HCT116 (cell line): Measurements from ENCODE around the gene UBA6. TPM values are rescaled to one million over a fixed set of nuclear protein-coding genes. Genes with fewer than 3 reads are reported as not detected.

Experiments
- ATAC-seq: fragments of 200-7000 bp; cut with Tn5 transposase; 2 replicates; pipeline ENCODE4 v1.9.1; 2020; ENCODE audit warnings: mild to moderate bottlenecking, moderate library complexity
- BruUV-seq: library from RNA; stranded (reverse); fragments of 400-500 nt; replicated peaks from 2 replicates; lab custom pipeline; 2021; lab: Mats Ljungman, UMichigan
- CTCF ChIA-PET: fragments of 300-600 bp; sonication (Branson Sonifier 250); formaldehyde crosslinking; loops from one replicate; lab custom pipeline; 2021; ENCODE audit warnings: antibody characterized with exemption; lab: Charles Lee
- POLR2A ChIA-PET: fragments of 300-600, 350-600 bp; sonication (Branson Sonifier 250); formaldehyde crosslinking; loops from one replicate; lab custom pipeline; 2021; ENCODE audit warnings: antibody characterized with exemption; lab: Charles Lee
- RAD21 ChIA-PET, 2 experiments: fragments of 300-600 bp; sonication (Branson Sonifier 250); formaldehyde crosslinking; loops; one replicate each; lab custom pipeline; 2023; ENCODE audit warnings: low total read pairs in 2 of 2; ENCODE audit not compliant: uncharacterized antibody in 2 of 2, unreplicated experiment in 2 of 2, low non-redundant PET in 1 of 2; lab: Charles Lee
- DNase-seq: peaks from one replicate; pipeline ENCODE4 v3.0.0-alpha.2; 2010; ENCODE audit warnings: low read depth, low spot score
- H2AFZ ChIP-seq: fragments of 200-600 bp; shearing (Covaris generic), sonication (generic); 2 replicates; pipeline ENCODE4 v1.6.1; 2017; ENCODE audit warnings: low read depth, mixed run types, mixed read lengths, antibody characterized with exemption, low read length; ENCODE audit not compliant: poor library complexity, severe bottlenecking
- H3K27ac ChIP-seq: 2 replicates; pipeline ENCODE4 v1.5.1; 2012; ENCODE audit warnings: low read depth, low read length
- H3K27me3 ChIP-seq: fragments of 200-600 bp; sonication (generic); 2 replicates; pipeline ENCODE4 v1.6.1; 2016; ENCODE audit warnings: mixed run types, low read length, mixed read lengths; ENCODE audit not compliant: insufficient read depth
- H3K36me3 ChIP-seq, 2 experiments: fragments of 200-500 bp in 1 of 2; fragments of 200-600 bp in 1 of 2; sonication (Bioruptor generic) in 1 of 2; sonication (generic) in 1 of 2; 2 replicates each; pipeline versions ENCODE4 v1.5.1 to v1.6.1; 2014 to 2016; ENCODE audit warnings: low read length in 2 of 2, inconsistent platforms in 1 of 2, mixed read lengths in 1 of 2, mixed run types in 1 of 2; ENCODE audit not compliant: insufficient read depth in 2 of 2, control insufficient read depth in 1 of 2
- H3K4me1 ChIP-seq, 2 experiments: fragments of 200-600 bp in 1 of 2; sonication (generic) in 1 of 2; 2 replicates each; pipeline versions ENCODE4 v1.5.1 to v1.6.1; 2012 to 2017; ENCODE audit warnings: low read length in 2 of 2, inconsistent platforms in 1 of 2, mild to moderate bottlenecking in 1 of 2, mixed read lengths in 1 of 2, mixed run types in 1 of 2, moderate library complexity in 1 of 2; ENCODE audit not compliant: insufficient read depth in 2 of 2, control insufficient read depth in 1 of 2
- H3K4me2 ChIP-seq: fragments of 200-600 bp; sonication (generic); 2 replicates; pipeline ENCODE4 v1.6.1; 2017; ENCODE audit warnings: mixed run types, low read length, mixed read lengths
- H3K4me3 ChIP-seq, 2 experiments: fragments of 200-600 bp in 1 of 2; sonication (generic) in 1 of 2; replicated peaks in 1 of 2; 2 replicates each; pipeline ENCODE4 v1.5.1; 2011 to 2016; ENCODE audit warnings: low read length in 2 of 2, control low read depth in 1 of 2, low read depth in 1 of 2, mild to moderate bottlenecking in 1 of 2, mixed read lengths in 1 of 2, mixed run types in 1 of 2
- H3K79me2 ChIP-seq: fragments of 200-600 bp; sonication (generic); 2 replicates; pipeline ENCODE4 v1.6.1; 2017; ENCODE audit warnings: mild to moderate bottlenecking, mixed run types, low read length, moderate library complexity, mixed read lengths; ENCODE audit not compliant: insufficient read depth
- H3K9ac ChIP-seq: fragments of 200-600 bp; sonication (generic); 2 replicates; pipeline ENCODE4 v1.6.1; 2016; ENCODE audit warnings: low read length, mixed read lengths
- H3K9me2 ChIP-seq: fragments of 200-600 bp; sonication (generic), shearing (Covaris generic); 2 replicates; pipeline ENCODE4 v1.6.1; 2017; ENCODE audit warnings: mixed run types, mild to moderate bottlenecking, moderate library complexity; ENCODE audit not compliant: insufficient read depth
- H3K9me3 ChIP-seq, 2 experiments: fragments of 200-500 bp in 1 of 2; fragments of 200-600 bp in 1 of 2; sonication (Bioruptor generic) in 1 of 2; sonication (generic) in 1 of 2; 2 replicates each; pipeline ENCODE4 v1.6.1; 2014 to 2017; ENCODE audit warnings: low read length in 2 of 2, mixed read lengths in 2 of 2, inconsistent platforms in 1 of 2, low read depth in 1 of 2, mild to moderate bottlenecking in 1 of 2, mixed run types in 1 of 2, moderate library complexity in 1 of 2; ENCODE audit not compliant: control insufficient read depth in 1 of 2, insufficient read depth in 1 of 2
- H4K20me1 ChIP-seq: fragments of 200-600 bp; sonication (generic), shearing (Covaris generic); 2 replicates; pipeline ENCODE4 v1.6.1; 2017; ENCODE audit warnings: mixed run types, mild to moderate bottlenecking, moderate library complexity; ENCODE audit not compliant: insufficient read depth
- CEBPB ChIP-seq: IDR thresholded peaks from 2 replicates; pipeline ENCODE4 v1.6.1; 2012; ENCODE audit warnings: low read depth
- ELF1 ChIP-seq: IDR thresholded peaks from 2 replicates; pipeline ENCODE4 v1.6.1; 2012; ENCODE audit warnings: low read depth, borderline replicate concordance
- EZH2 ChIP-seq: fragments of 200-600 bp; sonication (generic); IDR thresholded peaks from 2 replicates; pipeline ENCODE4 v1.6.1; 2017; ENCODE audit warnings: antibody characterized with exemption, mixed run types
- FOSL1 ChIP-seq: IDR thresholded peaks from 2 replicates; pipeline ENCODE4 v1.6.1; 2012; ENCODE audit warnings: low read depth
- JUND ChIP-seq: IDR thresholded peaks from 2 replicates; pipeline ENCODE4 v1.6.1; 2012
- POLR2A ChIP-seq: IDR thresholded peaks from 2 replicates; pipeline ENCODE4 v1.7.0; 2011; ENCODE audit warnings: borderline replicate concordance; ENCODE audit not compliant: insufficient read depth, insufficient read length; ENCODE audit errors: extremely low read depth
- RAD21 ChIP-seq: IDR thresholded peaks from 2 replicates; pipeline ENCODE4 v1.6.1; 2012; ENCODE audit warnings: low read depth, mild to moderate bottlenecking
- REST ChIP-seq: IDR thresholded peaks from 2 replicates; pipeline ENCODE4 v1.6.1; 2012; ENCODE audit warnings: low read depth
- SIN3A ChIP-seq: IDR thresholded peaks from 2 replicates; pipeline ENCODE4 v1.6.1; 2012; ENCODE audit warnings: low read depth
- SRF ChIP-seq: IDR thresholded peaks from 2 replicates; pipeline ENCODE4 v1.6.1; 2012; ENCODE audit warnings: low read depth
- ZFX ChIP-seq: fragments of 450-650 bp; IDR thresholded peaks from 2 replicates; pipeline ENCODE4 v1.6.1; 2017
- ZNF274 ChIP-seq: fragments of 200-500 bp; sonication (Bioruptor generic); IDR thresholded peaks from 2 replicates; pipeline ENCODE4 v1.6.1; 2014; ENCODE audit warnings: mild to moderate bottlenecking, low read depth, low read length, inconsistent platforms
- intact Hi-C: fragments of 100-400 bp; cut with micrococcal nuclease; formaldehyde crosslinking; loops from 2 replicates; pipeline ENCODE4 v1.10.0; 2022
- total RNA-seq: library from RNA; stranded (reverse); gene quantifications from one replicate; pipeline ENCODE4 v1.2.1, GENCODE V29; 2021; ENCODE audit not compliant: unreplicated experiment

UBA6 gene
- total RNA-seq, 1 experiment from 2014 or later: 98.9 TPM

GRCh38 chr4:67624939-67625338 lies 76.0 kb downstream of the UBA6 start:
- TF ChIP-seq RAD21: no peak
- no peak for TF ChIP-seq EZH2
- TF ChIP-seq ZNF274: no peak
- no peak for TF ChIP-seq SIN3A
- no peak for TF ChIP-seq JUND
- no peak for TF ChIP-seq CEBPB
- TF ChIP-seq ZFX: no peak
- TF ChIP-seq POLR2A: no peak
- TF ChIP-seq REST: no peak
- no peak for TF ChIP-seq FOSL1
- TF ChIP-seq ELF1: no peak
- TF ChIP-seq SRF: no peak
- intact Hi-C loops: no loop called here
- no peak overlapping the region for H3K27ac ChIP-seq
- H3K27me3 ChIP-seq: no peaks in the 10 kb centered on the region
- H3K9ac ChIP-seq: no peak overlapping the region
- DNase-seq (no peak), ATAC-seq (no peak)
- CTCF ChIA-PET: no interaction called here
- no peaks in the 10 kb centered on the region for H3K9me3 ChIP-seq
- no peak overlapping the region for H2AFZ ChIP-seq
- RAD21 ChIA-PET: no interaction called here
- no peak overlapping the region for H3K4me2 ChIP-seq
- H3K9me2 ChIP-seq: no peaks in the 10 kb centered on the region
- no peak overlapping the region for H3K4me3 ChIP-seq
- H4K20me1 ChIP-seq: no peaks in the 10 kb centered on the region
- H3K4me1 ChIP-seq: no peaks in the 10 kb centered on the region
- no TSS peak for BruUV-seq
- POLR2A ChIA-PET: no interaction called here
- no peaks in the 10 kb centered on the region for H3K79me2 ChIP-seq
- peaks cover 14 to 20% of the 10 kb centered on the region in 2 experiments for H3K36me3 ChIP-seq
